CD4-positive, alpha-beta T cell treated with Interleukin-6 for 4 hours (primary cell): Measurements from ENCODE around the gene EPHA2.
A peak's percentile ranks its signal among the peaks of the same experiment; 100 is the strongest.
"Not testable (repeated sequence)": the region's sequence is repeated elsewhere in the genome, so short reads cannot be mapped to it uniquely, and the experiment has no call there.

ENCODE experiments used
- DNase-seq: peaks from one replicate; pipeline ENCODE4 v3.0.0-alpha.2; 2020; ENCODE audit warnings: mixed read lengths

Gene EPHA2

GRCh38 chr1:16155537-16156410 is at the start of gene EPHA2:
EPHA2 (minus strand) TSS chr1:16156069; CDS start chr1:16155932, 137 bp downstream.
- DNase-seq, result peak; percentile 33

GRCh38 chr1:16205334-16205671 is 49.4 kb upstream of the EPHA2 start:
- DNase-seq, result no peak

GRCh38 chr1:16204634-16205333 is 48.9 kb upstream of the EPHA2 start:
- DNase-seq, result peak; percentile 56

DNA sequence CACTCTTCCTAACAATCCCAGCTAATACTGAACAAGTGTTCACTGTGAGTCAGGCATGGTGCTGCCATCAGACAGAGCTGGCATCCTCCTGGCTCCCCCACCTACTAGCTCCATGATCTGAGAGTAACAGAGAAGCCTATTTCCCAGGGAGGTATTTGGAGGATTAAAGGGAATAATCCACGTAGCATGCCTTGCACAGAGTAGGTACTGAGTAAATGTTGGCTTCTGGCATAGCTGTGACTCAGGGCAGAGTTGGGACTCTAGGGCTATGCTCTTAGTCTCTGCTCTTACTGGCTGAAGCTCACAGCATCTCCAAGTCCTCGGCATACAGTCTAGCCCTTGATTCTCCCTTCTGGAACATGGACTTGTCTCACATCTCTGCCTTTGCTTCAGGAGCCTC is 48.3 kb upstream of the EPHA2 start:
- DNase-seq, result no peak

DNA sequence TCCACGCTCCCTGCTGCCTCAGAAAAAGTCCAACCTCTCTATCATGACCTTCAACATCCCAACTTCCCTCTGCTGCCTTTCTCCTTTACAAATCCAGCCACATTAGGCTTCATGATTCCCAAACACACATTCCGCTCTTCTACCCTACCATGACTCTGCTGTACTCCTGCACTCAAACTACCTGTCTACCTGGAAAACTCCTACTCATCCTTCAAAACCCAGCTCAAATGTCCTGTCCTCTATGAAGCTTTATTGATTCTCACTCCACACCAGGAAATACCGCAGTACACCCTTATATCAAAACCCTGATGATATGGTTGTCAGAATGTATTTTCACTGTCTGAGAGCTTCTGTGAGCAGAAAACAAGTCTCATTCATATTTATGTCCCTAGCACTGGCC is 47.7 kb upstream of the EPHA2 start:
- no peak for DNase-seq

GRCh38 chr1:16202281-16203210 is 46.7 kb upstream of the EPHA2 start:
- DNase-seq, result no peak

DNA sequence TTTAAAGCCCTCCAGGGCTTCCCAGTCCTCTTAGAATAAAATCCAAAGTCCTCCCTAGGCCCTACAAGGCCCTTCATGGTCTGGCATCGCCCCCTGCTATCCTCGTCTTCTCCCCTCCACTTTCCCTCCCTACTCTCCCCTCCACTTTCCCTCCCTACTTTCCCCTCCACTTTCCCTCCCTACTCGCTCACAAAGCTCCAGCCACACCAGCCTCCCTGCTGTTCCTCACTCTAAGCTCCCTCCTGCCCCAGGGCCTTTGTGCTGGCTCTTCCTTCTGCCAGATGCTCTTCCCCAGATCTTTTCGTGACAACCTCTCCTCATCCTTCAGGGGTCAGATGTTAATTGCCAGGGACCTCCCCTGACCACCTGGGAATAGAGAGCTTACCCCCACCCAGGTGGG is 43.8 kb upstream of the EPHA2 start:
- DNase-seq, result no peak

DNA sequence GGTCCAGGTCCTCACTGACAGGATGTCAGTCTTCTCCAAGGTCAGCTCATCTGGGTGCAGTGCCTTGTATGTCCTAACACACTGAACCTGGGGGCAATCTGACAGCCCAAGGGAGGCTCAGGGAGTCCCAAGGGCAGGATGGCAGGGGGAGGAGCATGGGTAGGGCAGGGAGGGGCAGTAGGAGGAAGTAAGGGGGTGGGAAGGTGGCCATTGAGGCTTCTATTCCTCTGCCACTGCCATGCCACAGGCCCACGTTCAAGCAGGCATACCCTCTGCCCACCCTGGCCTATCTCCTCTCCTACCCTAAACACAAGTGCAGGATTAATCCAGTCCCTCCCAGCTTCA is 43.3 kb upstream of the EPHA2 start:
- DNase-seq, result no peak

GRCh38 chr1:16198444-16199156 is 42.7 kb upstream of the EPHA2 start:
- no peak for DNase-seq

DNA sequence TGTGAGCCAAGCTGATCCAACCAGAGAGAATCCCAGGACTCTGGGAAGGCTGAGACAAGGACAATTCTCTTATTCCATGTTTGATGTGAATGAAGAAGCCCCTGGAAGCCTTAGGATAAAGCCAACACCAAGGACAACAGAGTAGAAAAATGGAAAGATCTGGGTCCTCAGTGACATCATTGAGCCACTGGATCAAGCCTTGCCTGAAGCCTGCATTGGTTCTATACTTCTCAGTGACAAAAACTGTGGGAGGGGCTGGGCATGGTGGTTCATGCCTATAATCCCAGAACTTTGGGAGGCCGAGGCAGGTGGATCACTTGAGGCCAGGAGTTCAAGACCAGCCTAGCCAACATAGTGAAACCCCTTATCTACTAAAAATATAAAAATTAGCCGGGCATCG is 41.0 kb upstream of the EPHA2 start:
- no peak for DNase-seq

GRCh38 chr1:16196139-16196538 is 40.3 kb upstream of the EPHA2 start:
- not testable (repeated sequence) for DNase-seq

DNA sequence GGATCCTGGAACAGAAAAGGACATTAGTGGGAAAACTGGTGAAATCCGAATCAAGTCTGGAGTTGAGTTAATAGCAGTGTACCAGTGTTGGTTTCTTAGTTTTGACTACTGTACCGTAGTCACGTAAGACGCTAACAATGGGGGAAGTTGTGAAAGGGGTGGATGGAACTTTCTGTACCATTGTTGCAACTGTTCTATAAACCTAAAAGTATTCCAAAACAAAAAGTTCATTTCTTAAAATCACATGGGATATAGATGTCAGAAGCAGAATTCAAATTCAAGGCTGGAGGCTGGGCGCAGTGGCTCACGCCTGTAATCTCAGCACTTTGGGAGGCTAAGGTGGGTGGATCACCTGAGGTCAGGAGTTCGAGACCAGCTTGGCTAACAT is 39.6 kb upstream of the EPHA2 start:
- no peak for DNase-seq

GRCh38 chr1:16191916-16192546 is 36.2 kb upstream of the EPHA2 start:
- DNase-seq, result no peak

DNA sequence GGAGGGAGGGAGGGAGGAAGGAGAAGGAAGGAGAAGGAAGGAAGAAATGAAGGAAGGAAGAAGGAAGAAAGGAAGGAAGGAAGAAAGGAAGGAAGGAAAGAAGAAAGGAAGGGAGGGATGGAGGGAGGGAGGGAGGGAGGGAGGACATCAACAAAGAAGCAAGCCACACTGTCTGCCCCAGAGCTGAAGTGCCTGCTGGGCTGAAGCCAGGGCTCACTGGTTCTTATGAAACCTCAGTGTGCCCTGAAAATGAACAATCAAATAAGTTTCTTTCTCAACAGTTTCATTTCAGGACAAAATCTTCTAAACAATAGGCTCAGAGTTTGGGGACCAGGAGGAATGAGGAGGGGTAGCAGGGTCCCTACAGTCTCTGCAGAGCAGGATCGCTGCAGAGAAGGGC is 35.4 kb upstream of the EPHA2 start:
- no peak for DNase-seq

DNA sequence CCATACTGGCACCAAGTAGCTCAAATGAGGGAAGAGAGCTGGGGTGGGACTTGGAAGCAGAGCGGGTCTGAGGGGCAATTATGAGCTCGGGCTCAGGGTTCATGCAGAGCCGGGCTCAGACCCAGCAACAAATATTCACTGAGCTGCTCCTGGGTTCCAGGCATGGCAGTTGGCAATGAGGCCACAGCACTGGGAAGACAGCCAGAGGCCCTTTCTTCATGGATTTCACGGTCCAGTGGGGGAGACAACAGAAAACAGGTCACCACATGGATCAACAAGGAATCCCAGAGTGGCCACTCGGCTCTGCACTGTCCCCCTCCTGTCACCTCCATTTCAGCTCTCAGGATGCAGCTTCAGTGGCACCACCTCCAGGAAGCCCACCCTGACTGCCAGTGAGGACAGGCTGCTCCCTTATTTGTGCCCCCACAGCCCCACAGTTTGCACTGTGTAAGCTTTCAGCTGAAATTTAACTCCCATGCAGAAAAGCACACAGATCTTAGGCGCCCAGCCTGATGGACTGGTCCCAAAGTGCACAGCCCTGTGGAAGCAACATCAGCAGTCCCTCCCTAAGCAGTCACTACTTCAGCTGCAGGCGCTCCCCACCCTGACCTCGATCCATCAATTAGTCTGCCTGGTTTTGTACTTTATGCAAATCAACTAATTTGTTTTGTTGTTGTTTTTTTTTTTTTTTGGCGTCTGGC is 34.2 kb upstream of the EPHA2 start:
- DNase-seq, result no peak

GRCh38 chr1:16189003-16189402 is 33.1 kb upstream of the EPHA2 start:
- no peak for DNase-seq

GRCh38 chr1:16187748-16188401 is 32.0 kb upstream of the EPHA2 start:
- DNase-seq, result peak; percentile 83

- DNase-seq, result no peak
Measured at GRCh38 chr1:16186655-16187235, 30.9 kb upstream of the EPHA2 start.

- no peak for DNase-seq
Measured at GRCh38 chr1:16184557-16185303, 28.9 kb upstream of the EPHA2 start.
